Measurements from ENCODE around the gene DCBLD1. TPM values are rescaled to one million over a fixed set of nuclear protein-coding genes. Genes with fewer than 3 reads are reported as not detected.
A peak's percentile ranks its signal among the peaks of the same experiment; 100 is the strongest.

Gene DCBLD1
- total and polyA plus RNA-seq, 2 donors (not counting 1 experiment from before 2014, with no cell fraction given) = 35.2 to 44.4 TPM

GRCh38 chr6:117480651-117481050, 1.8 kb upstream of the DCBLD1 start:
- TF ChIP-seq, protein P1, sequence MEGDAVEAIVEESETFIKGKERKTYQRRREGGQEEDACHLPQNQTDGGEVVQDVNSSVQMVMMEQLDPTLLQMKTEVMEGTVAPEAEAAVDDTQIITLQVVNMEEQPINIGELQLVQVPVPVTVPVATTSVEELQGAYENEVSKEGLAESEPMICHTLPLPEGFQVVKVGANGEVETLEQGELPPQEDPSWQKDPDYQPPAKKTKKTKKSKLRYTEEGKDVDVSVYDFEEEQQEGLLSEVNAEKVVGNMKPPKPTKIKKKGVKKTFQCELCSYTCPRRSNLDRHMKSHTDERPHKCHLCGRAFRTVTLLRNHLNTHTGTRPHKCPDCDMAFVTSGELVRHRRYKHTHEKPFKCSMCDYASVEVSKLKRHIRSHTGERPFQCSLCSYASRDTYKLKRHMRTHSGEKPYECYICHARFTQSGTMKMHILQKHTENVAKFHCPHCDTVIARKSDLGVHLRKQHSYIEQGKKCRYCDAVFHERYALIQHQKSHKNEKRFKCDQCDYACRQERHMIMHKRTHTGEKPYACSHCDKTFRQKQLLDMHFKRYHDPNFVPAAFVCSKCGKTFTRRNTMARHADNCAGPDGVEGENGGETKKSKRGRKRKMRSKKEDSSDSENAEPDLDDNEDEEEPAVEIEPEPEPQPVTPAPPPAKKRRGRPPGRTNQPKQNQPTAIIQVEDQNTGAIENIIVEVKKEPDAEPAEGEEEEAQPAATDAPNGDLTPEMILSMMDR (conservative IDR thresholded peaks at IDR 0.05 in 1 of 2, IDR thresholded peaks at IDR 0.05 in 1 of 2; ENCODE audit: low read depth in 1 of 2, low read length in 2 of 2) = no peak
- no peak for TF ChIP-seq EZH2 (IDR thresholded peaks at IDR 0.05; ENCODE audit: low read length, missing control alignments)
- Histone ChIP-seq H3K4me2 (ENCODE audit: extremely low read depth, insufficient read depth, low read length) (no peak overlapping the region), H3K4me1 (ENCODE audit: control insufficient read depth, extremely low read depth, insufficient read depth, low read length) (peaks cover 3% of the 10 kb centered on the region), H3K9me3 (ENCODE audit: control insufficient read depth, insufficient read depth, low read depth, low read length) (no peaks in the 10 kb centered on the region), H3K4me3 (replicated peaks in 1 of 4; ENCODE audit: control extremely low read depth in 1 of 4, insufficient read depth in 1 of 4, low read depth in 3 of 4, low read length in 4 of 4) (no peak overlapping the region), H4K20me1 (ENCODE audit: control insufficient read depth, extremely low read depth, insufficient read depth, low read length) (no peaks in the 10 kb centered on the region), H3K36me3 (ENCODE audit: control insufficient read depth, insufficient read depth, low read length) (no peaks in the 10 kb centered on the region), H3K27ac (ENCODE audit: insufficient read depth, low read length) (no peak overlapping the region), H3K27me3 (ENCODE audit: control insufficient read depth, insufficient read depth, low read length) (no peaks in the 10 kb centered on the region), H3K79me2 (ENCODE audit: control insufficient read depth, insufficient read depth, low read length) (peaks cover 18% of the 10 kb centered on the region), H2AFZ (ENCODE audit: low read length) (no peak overlapping the region), H3K9ac (ENCODE audit: insufficient read depth, low read length) (no peak overlapping the region)
- no peak for DNase-seq (ENCODE audit: low read depth in 2 of 2)

GRCh38 chr6:117481278-117481925, 1.1 kb upstream of the DCBLD1 start:
- Histone ChIP-seq H3K4me1 (ENCODE audit: control insufficient read depth, extremely low read depth, insufficient read depth, low read length) (peaks cover 3% of the 10 kb centered on the region), H3K79me2 (ENCODE audit: control insufficient read depth, insufficient read depth, low read length) (peaks cover 25% of the 10 kb centered on the region), H4K20me1 (ENCODE audit: control insufficient read depth, extremely low read depth, insufficient read depth, low read length) (no peaks in the 10 kb centered on the region), H3K4me2 (ENCODE audit: extremely low read depth, insufficient read depth, low read length) (no peak overlapping the region), H2AFZ (ENCODE audit: low read length) (no peak overlapping the region), H3K4me3 (replicated peaks in 1 of 4; ENCODE audit: control extremely low read depth in 1 of 4, insufficient read depth in 1 of 4, low read depth in 3 of 4, low read length in 4 of 4) (no peak overlapping the region), H3K36me3 (ENCODE audit: control insufficient read depth, insufficient read depth, low read length) (no peaks in the 10 kb centered on the region), H3K9ac (ENCODE audit: insufficient read depth, low read length) (no peak overlapping the region), H3K27ac (ENCODE audit: insufficient read depth, low read length) (no peak overlapping the region), H3K9me3 (ENCODE audit: control insufficient read depth, insufficient read depth, low read depth, low read length) (no peaks in the 10 kb centered on the region), H3K27me3 (ENCODE audit: control insufficient read depth, insufficient read depth, low read length) (no peaks in the 10 kb centered on the region)
- TF ChIP-seq EZH2 (IDR thresholded peaks at IDR 0.05; ENCODE audit: low read length, missing control alignments) = no peak
- TF ChIP-seq, protein P1 (conservative IDR thresholded peaks at IDR 0.05 in 1 of 2, IDR thresholded peaks at IDR 0.05 in 1 of 2; ENCODE audit: low read depth in 1 of 2, low read length in 2 of 2) = no peak
- no peak for DNase-seq (ENCODE audit: low read depth in 2 of 2)

GRCh38 chr6:117481926-117482239, 591 bp upstream of the DCBLD1 start:
- H3K27me3 ChIP-seq (ENCODE audit: control insufficient read depth, insufficient read depth, low read length) = no peaks in the 10 kb centered on the region
- H3K9me3 ChIP-seq (ENCODE audit: control insufficient read depth, insufficient read depth, low read depth, low read length) = no peaks in the 10 kb centered on the region
- H3K4me3 ChIP-seq (replicated peaks in 1 of 4; ENCODE audit: control extremely low read depth in 1 of 4, insufficient read depth in 1 of 4, low read depth in 3 of 4, low read length in 4 of 4) = peak overlapping the region; percentile 34 to 93 (median 46)
- H4K20me1 ChIP-seq (ENCODE audit: control insufficient read depth, extremely low read depth, insufficient read depth, low read length) = no peaks in the 10 kb centered on the region
- H3K27ac ChIP-seq (ENCODE audit: insufficient read depth, low read length) = no peak overlapping the region
- peaks cover 3% of the 10 kb centered on the region for H3K4me1 ChIP-seq (ENCODE audit: control insufficient read depth, extremely low read depth, insufficient read depth, low read length)
- H3K36me3 ChIP-seq (ENCODE audit: control insufficient read depth, insufficient read depth, low read length) = no peaks in the 10 kb centered on the region
- TF ChIP-seq, protein P1 (conservative IDR thresholded peaks at IDR 0.05 in 1 of 2, IDR thresholded peaks at IDR 0.05 in 1 of 2; ENCODE audit: low read depth in 1 of 2, low read length in 2 of 2) = no peak
- no peak for TF ChIP-seq EZH2 (IDR thresholded peaks at IDR 0.05; ENCODE audit: low read length, missing control alignments)
- peaks cover 30% of the 10 kb centered on the region for H3K79me2 ChIP-seq (ENCODE audit: control insufficient read depth, insufficient read depth, low read length)
- peak overlapping the region; percentile 75 for H2AFZ ChIP-seq (ENCODE audit: low read length)
- H3K9ac ChIP-seq (ENCODE audit: insufficient read depth, low read length) = no peak overlapping the region
- peak overlapping the region; percentile 89 for H3K4me2 ChIP-seq (ENCODE audit: extremely low read depth, insufficient read depth, low read length)
- DNase-seq (ENCODE audit: low read depth in 2 of 2) = no peak
